HEK293 (cell line): ENCODE results near the gene HLA-C.

Experiments
- CTCF ChIA-PET: fragments of 350-600 bp; formaldehyde crosslinking; extraction: SDS; loops from one replicate; lab custom pipeline; 2021; ENCODE audit warnings: antibody characterized with exemption; lab: Yijun Ruan, JAX
- POLR2A ChIA-PET: fragments of 300-600 bp; formaldehyde crosslinking; extraction: SDS; loops from one replicate; lab custom pipeline; 2020; ENCODE audit warnings: antibody characterized with exemption, inconsistent platforms; lab: Yijun Ruan, JAX
- H3K27ac ChIP-seq: fragments of 200-500 bp; sonication (Bioruptor generic); 2 replicates; pipeline ENCODE4 v1.5.1; 2014; ENCODE audit warnings: low read depth, low read length, control low read depth, inconsistent platforms; ENCODE audit errors: extremely low read depth
- H3K36me3 ChIP-seq, 2 experiments: fragments of 200-500 bp in 1 of 2; sonication (Bioruptor generic) in 1 of 2; 1 replicate in 1 of 2; 2 replicates in 1 of 2; pipeline ENCODE4 v1.5.1; 2014 to 2017; ENCODE audit warnings: inconsistent platforms in 2 of 2, low read length in 2 of 2; ENCODE audit not compliant: control insufficient read depth in 2 of 2, insufficient read depth in 1 of 2
- H3K4me1 ChIP-seq: fragments of 200-500 bp; sonication (Bioruptor generic); 2 replicates; pipeline ENCODE4 v1.5.1; 2014; ENCODE audit warnings: mild to moderate bottlenecking, low read length, inconsistent platforms; ENCODE audit not compliant: control insufficient read depth, insufficient read depth
- H3K4me3 ChIP-seq: 2 replicates; pipeline ENCODE4 v1.5.1; 2011; ENCODE audit warnings: low read depth, mild to moderate bottlenecking, control low read depth, low read length, moderate library complexity
- H3K9me3 ChIP-seq: fragments of 200-500 bp; sonication (Bioruptor generic); 2 replicates; pipeline ENCODE4 v1.5.1; 2014; ENCODE audit warnings: low read depth, low read length, inconsistent platforms; ENCODE audit not compliant: control insufficient read depth, insufficient read depth
- GLI2 ChIP-seq: fragments of 450-650 bp; formaldehyde crosslinking; IDR thresholded peaks from 2 replicates; pipeline ENCODE4; 2017; ENCODE audit warnings: missing biosample characterization, missing genetic modification characterization, low read depth, borderline replicate concordance
- PATZ1 ChIP-seq: fragments of 450-650 bp; formaldehyde crosslinking; IDR thresholded peaks from 2 replicates; pipeline ENCODE4 v1.5.1; 2016; ENCODE audit warnings: missing biosample characterization, missing genetic modification characterization
- PRDM1 ChIP-seq: fragments of 450-650 bp; formaldehyde crosslinking; IDR thresholded peaks from 2 replicates; pipeline ENCODE4; 2016; ENCODE audit warnings: missing biosample characterization, missing genetic modification characterization
- SP3 ChIP-seq: fragments of 450-650 bp; formaldehyde crosslinking; IDR thresholded peaks from 2 replicates; pipeline ENCODE4 v1.5.1; 2016; ENCODE audit warnings: missing biosample characterization, missing genetic modification characterization
- TCF7L2 ChIP-seq: IDR thresholded peaks from 2 replicates; pipeline ENCODE4 v1.6.1; 2011; ENCODE audit warnings: low read depth, mild to moderate bottlenecking, inconsistent platforms, low read length, moderate library complexity, borderline replicate concordance
- ZIC2 ChIP-seq: fragments of 450-650 bp; formaldehyde crosslinking; IDR thresholded peaks from 2 replicates; pipeline ENCODE4 v1.5.1; 2016; ENCODE audit warnings: missing biosample characterization, missing genetic modification characterization
- ZNF16 ChIP-seq: fragments of 450-650 bp; formaldehyde crosslinking; IDR thresholded peaks from 2 replicates; pipeline ENCODE4 v1.5.1; 2016; ENCODE audit warnings: low read depth, missing biosample characterization, missing genetic modification characterization
- ZNF19 ChIP-seq: fragments of 450-650 bp; formaldehyde crosslinking; IDR thresholded peaks from 2 replicates; pipeline ENCODE4; 2016; ENCODE audit warnings: missing biosample characterization, missing genetic modification characterization, low read depth
- ZNF221 ChIP-seq: fragments of 450-650 bp; formaldehyde crosslinking; IDR thresholded peaks from 2 replicates; pipeline ENCODE4 v1.5.1; 2017; ENCODE audit warnings: missing biosample characterization, missing genetic modification characterization, borderline replicate concordance
- ZNF26 ChIP-seq: fragments of 450-650 bp; formaldehyde crosslinking; IDR thresholded peaks from 2 replicates; pipeline ENCODE4 v1.5.1; 2016; ENCODE audit warnings: missing biosample characterization, missing genetic modification characterization
- ZNF302 ChIP-seq: fragments of 450-650 bp; formaldehyde crosslinking; IDR thresholded peaks from 2 replicates; pipeline ENCODE4 v1.5.1; 2016; ENCODE audit warnings: missing biosample characterization, missing genetic modification characterization, low read depth
- ZNF37A ChIP-seq: fragments of 450-650 bp; IDR thresholded peaks from 2 replicates; pipeline ENCODE4 v1.5.1; 2018; ENCODE audit warnings: missing biosample characterization, missing genetic modification characterization
- ZNF513 ChIP-seq: fragments of 450-650 bp; IDR thresholded peaks from 2 replicates; pipeline ENCODE4 v1.5.1; 2018; ENCODE audit warnings: missing biosample characterization, missing genetic modification characterization
- ZNF521 ChIP-seq: fragments of 450-650 bp; formaldehyde crosslinking; IDR thresholded peaks from 2 replicates; pipeline ENCODE4 v1.5.1; 2017; ENCODE audit warnings: missing biosample characterization, mild to moderate bottlenecking, missing genetic modification characterization
- ZNF571 ChIP-seq: fragments of 450-650 bp; formaldehyde crosslinking; IDR thresholded peaks from 2 replicates; pipeline ENCODE4 v1.5.0; 2017; ENCODE audit warnings: missing biosample characterization, missing genetic modification characterization
- ZNF830 ChIP-seq: fragments of 450-650 bp; IDR thresholded peaks from 2 replicates; pipeline ENCODE4 v1.5.0; 2018; ENCODE audit warnings: missing biosample characterization, missing genetic modification characterization, low read depth, mild to moderate bottlenecking, moderate library complexity
- TF ChIP-seq, protein P1 (sequence below): fragments of 450-650 bp; formaldehyde crosslinking; IDR thresholded peaks from 2 replicates; pipeline ENCODE4 v1.5.1; 2016; ENCODE audit warnings: missing biosample characterization, missing genetic modification characterization
- TF ChIP-seq, protein P2 (sequence below): fragments of 450-650 bp; formaldehyde crosslinking; IDR thresholded peaks from 2 replicates; pipeline ENCODE4 v1.5.1; 2016; ENCODE audit warnings: missing biosample characterization, missing genetic modification characterization
- TF ChIP-seq, protein P3 (sequence below): fragments of 450-650 bp; formaldehyde crosslinking; optimal IDR thresholded peaks from 2 replicates; pipeline ENCODE3; 2016; ENCODE audit warnings: missing biosample characterization, mild to moderate bottlenecking, missing genetic modification characterization
- TF ChIP-seq, protein P4 (sequence below): fragments of 450-650 bp; formaldehyde crosslinking; IDR thresholded peaks from 2 replicates; pipeline ENCODE4 v1.5.1; 2016; ENCODE audit warnings: missing biosample characterization, missing genetic modification characterization

Gene HLA-C

GRCh38 chr6:31307669-31308049 lies 35.8 kb upstream of the HLA-C start (continued):
- TF ChIP-seq, protein P1, sequence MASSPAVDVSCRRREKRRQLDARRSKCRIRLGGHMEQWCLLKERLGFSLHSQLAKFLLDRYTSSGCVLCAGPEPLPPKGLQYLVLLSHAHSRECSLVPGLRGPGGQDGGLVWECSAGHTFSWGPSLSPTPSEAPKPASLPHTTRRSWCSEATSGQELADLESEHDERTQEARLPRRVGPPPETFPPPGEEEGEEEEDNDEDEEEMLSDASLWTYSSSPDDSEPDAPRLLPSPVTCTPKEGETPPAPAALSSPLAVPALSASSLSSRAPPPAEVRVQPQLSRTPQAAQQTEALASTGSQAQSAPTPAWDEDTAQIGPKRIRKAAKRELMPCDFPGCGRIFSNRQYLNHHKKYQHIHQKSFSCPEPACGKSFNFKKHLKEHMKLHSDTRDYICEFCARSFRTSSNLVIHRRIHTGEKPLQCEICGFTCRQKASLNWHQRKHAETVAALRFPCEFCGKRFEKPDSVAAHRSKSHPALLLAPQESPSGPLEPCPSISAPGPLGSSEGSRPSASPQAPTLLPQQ (tag by site-specific recombination): no peak
- TF ChIP-seq ZNF513 (no peak), PATZ1 (tag by site-specific recombination) (no peak)

DNA sequence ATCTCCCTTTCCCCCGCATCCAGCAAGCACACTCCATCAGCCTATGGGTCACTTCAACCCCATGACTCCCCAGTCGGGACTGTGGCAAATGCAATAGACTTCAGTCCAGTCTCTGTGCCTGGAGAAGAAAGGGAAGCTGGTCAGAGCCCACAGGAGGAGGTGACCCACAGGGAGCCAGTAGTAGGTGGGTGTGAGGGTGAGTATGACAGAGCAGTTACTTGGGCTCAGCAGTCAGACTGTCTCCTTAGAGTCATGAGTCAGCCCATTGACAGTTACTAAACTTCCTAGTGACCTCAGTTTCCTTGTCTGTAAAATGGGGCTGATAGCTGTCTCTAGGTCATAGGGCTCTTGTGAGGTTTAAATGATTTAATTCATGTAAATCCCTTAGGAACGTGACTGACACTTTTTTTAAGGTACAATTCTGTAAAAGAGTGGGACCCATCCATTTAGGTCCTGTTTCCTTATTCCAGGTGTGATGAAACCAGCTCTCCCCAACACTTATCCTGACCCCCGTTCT lies 33.9 kb upstream of the HLA-C start:
- H3K4me3 ChIP-seq: no peak overlapping the region
- POLR2A ChIA-PET: no interaction called here
- CTCF ChIA-PET: interaction anchor here (1.2 kb wide), 1 partner anchor 9 kb away, joined by 4 read pairs; no protein-coding TSS in a partner anchor
- H3K4me1 ChIP-seq: no peaks in the 10 kb centered on the region
- H3K9me3 ChIP-seq: no peaks in the 10 kb centered on the region
- no peak overlapping the region for H3K27ac ChIP-seq
- TF ChIP-seq, protein P2, sequence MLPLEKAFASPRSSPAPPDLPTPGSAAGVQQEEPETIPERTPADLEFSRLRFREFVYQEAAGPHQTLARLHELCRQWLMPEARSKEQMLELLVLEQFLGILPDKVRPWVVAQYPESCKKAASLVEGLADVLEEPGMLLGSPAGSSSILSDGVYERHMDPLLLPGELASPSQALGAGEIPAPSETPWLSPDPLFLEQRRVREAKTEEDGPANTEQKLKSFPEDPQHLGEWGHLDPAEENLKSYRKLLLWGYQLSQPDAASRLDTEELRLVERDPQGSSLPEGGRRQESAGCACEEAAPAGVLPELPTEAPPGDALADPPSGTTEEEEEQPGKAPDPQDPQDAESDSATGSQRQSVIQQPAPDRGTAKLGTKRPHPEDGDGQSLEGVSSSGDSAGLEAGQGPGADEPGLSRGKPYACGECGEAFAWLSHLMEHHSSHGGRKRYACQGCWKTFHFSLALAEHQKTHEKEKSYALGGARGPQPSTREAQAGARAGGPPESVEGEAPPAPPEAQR: no peak
- TF ChIP-seq ZNF19 (tag by site-specific recombination) (no peak), TCF7L2 (no peak), ZNF830 (tag by site-specific recombination) (no peak), ZIC2 (0 out of 2 replicates have a peak, but pooled peaks have one; percentile 14), ZNF26 (tag by site-specific recombination) (no peak), ZNF302 (no peak)
- no peaks in the 10 kb centered on the region for H3K36me3 ChIP-seq

- no peak overlapping the region for H3K4me3 ChIP-seq
- H3K27ac ChIP-seq: no peak overlapping the region
- H3K36me3 ChIP-seq: no peaks in the 10 kb centered on the region
- no peaks in the 10 kb centered on the region for H3K9me3 ChIP-seq
- no peaks in the 10 kb centered on the region for H3K4me1 ChIP-seq
- CTCF ChIA-PET: interaction anchor here (0.6 to 1.8 kb wide), 2 partner anchors 17 to 62 kb away, joined by 5 read pairs; no protein-coding TSS in a partner anchor
- POLR2A ChIA-PET: no interaction called here
- TF ChIP-seq, protein P3, sequence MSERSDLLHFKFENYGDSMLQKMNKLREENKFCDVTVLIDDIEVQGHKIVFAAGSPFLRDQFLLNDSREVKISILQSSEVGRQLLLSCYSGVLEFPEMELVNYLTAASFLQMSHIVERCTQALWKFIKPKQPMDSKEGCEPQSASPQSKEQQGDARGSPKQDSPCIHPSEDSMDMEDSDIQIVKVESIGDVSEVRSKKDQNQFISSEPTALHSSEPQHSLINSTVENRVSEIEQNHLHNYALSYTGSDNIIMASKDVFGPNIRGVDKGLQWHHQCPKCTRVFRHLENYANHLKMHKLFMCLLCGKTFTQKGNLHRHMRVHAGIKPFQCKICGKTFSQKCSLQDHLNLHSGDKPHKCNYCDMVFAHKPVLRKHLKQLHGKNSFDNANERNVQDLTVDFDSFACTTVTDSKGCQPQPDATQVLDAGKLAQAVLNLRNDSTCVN (tag by site-specific recombination): no peak
- TF ChIP-seq ZNF16 (tag by site-specific recombination): no peak
- TF ChIP-seq GLI2: no peak
- no peak for TF ChIP-seq ZNF521 (tag by site-specific recombination)
- TF ChIP-seq PRDM1 (tag by site-specific recombination): no peak
- TF ChIP-seq, protein P4, sequence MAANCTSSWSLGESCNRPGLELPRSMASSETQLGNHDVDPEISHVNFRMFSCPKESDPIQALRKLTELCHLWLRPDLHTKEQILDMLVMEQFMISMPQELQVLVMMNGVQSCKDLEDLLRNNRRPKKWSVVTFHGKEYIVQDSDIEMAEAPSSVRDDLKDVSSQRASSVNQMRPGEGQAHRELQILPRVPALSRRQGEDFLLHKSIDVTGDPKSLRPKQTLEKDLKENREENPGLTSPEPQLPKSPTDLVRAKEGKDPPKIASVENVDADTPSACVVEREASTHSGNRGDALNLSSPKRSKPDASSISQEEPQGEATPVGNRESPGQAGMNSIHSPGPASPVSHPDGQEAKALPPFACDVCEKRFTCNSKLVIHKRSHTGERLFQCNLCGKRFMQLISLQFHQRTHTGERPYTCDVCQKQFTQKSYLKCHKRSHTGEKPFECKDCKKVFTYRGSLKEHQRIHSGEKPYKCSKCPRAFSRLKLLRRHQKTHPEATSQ (tag by site-specific recombination): no peak
- TF ChIP-seq ZNF571 (tag by site-specific recombination): no peak
- 0 out of 2 replicates have a peak, but pooled peaks have one; percentile 10 for TF ChIP-seq SP3 (tag by site-specific recombination)
- no peak for TF ChIP-seq ZNF37A (tag by site-specific recombination)
- TF ChIP-seq ZNF221 (tag by site-specific recombination): no peak
Measured at GRCh38 chr6:31304683-31305082, 32.8 kb upstream of the HLA-C start.
